ENCODE results near the gene RPL15.

Gene RPL15

GRCh38 chr3:23928524-23928923 is 11.6 kb downstream of the RPL15 start:
- no peak for DNase-seq (ENCODE audit: low read depth in 1 of 2, low spot score in 1 of 2)

GRCh38 chr3:23931597-23931996 is 14.7 kb downstream of the RPL15 start:
- no peak for DNase-seq (ENCODE audit: low read depth in 1 of 2, low spot score in 1 of 2)

GRCh38 chr3:23932571-23932970 is 15.6 kb downstream of the RPL15 start:
- DNase-seq (ENCODE audit: low read depth in 1 of 2, low spot score in 1 of 2): no peak

GRCh38 chr3:23934253-23934652 is 17.3 kb downstream of the RPL15 start:
- DNase-seq (ENCODE audit: low read depth in 1 of 2, low spot score in 1 of 2): no peak

- DNase-seq (ENCODE audit: low read depth in 1 of 2, low spot score in 1 of 2): no peak
Observed at GRCh38 chr3:23937296-23937695, 20.4 kb downstream of the RPL15 start.

GRCh38 chr3:23938688-23939087 is 21.8 kb downstream of the RPL15 start:
- DNase-seq (ENCODE audit: low read depth in 1 of 2, low spot score in 1 of 2): no peak

- no peak for DNase-seq (ENCODE audit: low read depth in 1 of 2, low spot score in 1 of 2)
Observed at GRCh38 chr3:23940775-23941174, 23.8 kb downstream of the RPL15 start.

- no peak for DNase-seq (ENCODE audit: low read depth in 1 of 2, low spot score in 1 of 2)
Observed at GRCh38 chr3:23941440-23941839, 24.5 kb downstream of the RPL15 start.

GRCh38 chr3:23942546-23942945 is 25.6 kb downstream of the RPL15 start:
- DNase-seq (ENCODE audit: low read depth in 1 of 2, low spot score in 1 of 2): no peak

GRCh38 chr3:23944007-23944783 is 27.3 kb downstream of the RPL15 start:
- no peak for DNase-seq (ENCODE audit: low read depth in 1 of 2, low spot score in 1 of 2)

- DNase-seq (ENCODE audit: low read depth in 1 of 2, low spot score in 1 of 2): peak; percentile 67 to 73
Observed at GRCh38 chr3:23944861-23945662, 28.1 kb downstream of the RPL15 start, which contains the start of gene NR1D2. TSS of gene NR1D2 (plus strand) at chr3:23945286. CDS start at chr3:23945579, 293 bp downstream.

GRCh38 chr3:23945663-23945912 is 28.7 kb downstream of the RPL15 start:
- no peak for DNase-seq (ENCODE audit: low read depth in 1 of 2, low spot score in 1 of 2)

GRCh38 chr3:23945913-23946687 is 29.2 kb downstream of the RPL15 start:
- peak; percentile 94 to 98 for DNase-seq (ENCODE audit: low read depth in 1 of 2, low spot score in 1 of 2)

GRCh38 chr3:23948761-23949160 is 31.8 kb downstream of the RPL15 start:
- DNase-seq (ENCODE audit: low read depth in 1 of 2, low spot score in 1 of 2): no peak

GRCh38 chr3:23949784-23950183 is 32.9 kb downstream of the RPL15 start:
- DNase-seq (ENCODE audit: low read depth in 1 of 2, low spot score in 1 of 2): no peak

- DNase-seq (ENCODE audit: low read depth in 1 of 2, low spot score in 1 of 2): no peak
Observed at GRCh38 chr3:23950293-23950692, 33.4 kb downstream of the RPL15 start.

- DNase-seq (ENCODE audit: low read depth in 1 of 2, low spot score in 1 of 2): no peak
Observed at GRCh38 chr3:23952646-23953045, 35.7 kb downstream of the RPL15 start.

GRCh38 chr3:23953523-23953922 is 36.6 kb downstream of the RPL15 start:
- DNase-seq (ENCODE audit: low read depth in 1 of 2, low spot score in 1 of 2): no peak

GRCh38 chr3:23954144-23954543 is 37.2 kb downstream of the RPL15 start:
- DNase-seq (ENCODE audit: low read depth in 1 of 2, low spot score in 1 of 2): no peak

- DNase-seq (ENCODE audit: low read depth in 1 of 2, low spot score in 1 of 2): no peak
Observed at GRCh38 chr3:23956701-23957100, 39.8 kb downstream of the RPL15 start.

GRCh38 chr3:23959135-23959900 is 42.4 kb downstream of the RPL15 start:
- DNase-seq (ENCODE audit: low read depth in 1 of 2, low spot score in 1 of 2): no peak
